PC-3 (cell line): ENCODE data around the gene CD58. TPM values are rescaled to one million over a fixed set of nuclear protein-coding genes. Genes with fewer than 3 reads are reported as not detected.

Experiments used
- ATAC-seq: fragments of 200-7000 bp; cut with Tn5 transposase; 2 replicates; pipeline ENCODE4 v1.9.1; 2020; ENCODE audit warnings: mild to moderate bottlenecking, moderate library complexity
- BruUV-seq: library from RNA; stranded (reverse); fragments of 400-500 nt; replicated peaks from 2 replicates; lab custom pipeline; 2021; lab: Mats Ljungman, UMichigan
- CTCF ChIA-PET: fragments of 300-600 bp; sonication (Branson Sonifier 250); formaldehyde crosslinking; loops from one replicate; lab custom pipeline; 2022; ENCODE audit warnings: antibody characterized with exemption; lab: Charles Lee
- POLR2A ChIA-PET: fragments of 300-600 bp; sonication (Branson Sonifier 250); formaldehyde crosslinking; loops from one replicate; lab custom pipeline; 2022; ENCODE audit warnings: antibody characterized with exemption; ENCODE audit not compliant: unreplicated experiment; lab: Charles Lee
- DNase-seq: peaks from one replicate; pipeline ENCODE4 v3.0.0-alpha.2; 2015
- H2AFZ ChIP-seq: fragments of 300-600 bp; sonication (generic); 2 replicates; pipeline ENCODE4 v1.6.0; 2016; ENCODE audit warnings: antibody characterized with exemption, low read length
- H3F3A ChIP-seq: fragments of 300-600 bp; sonication (generic); one replicate; pipeline ENCODE4 v1.6.0; 2017; ENCODE audit warnings: antibody characterized with exemption, low read length, control low read depth, mild to moderate bottlenecking; ENCODE audit not compliant: unreplicated experiment
- H3K27ac ChIP-seq: fragments of 300-600 bp; sonication (generic); 2 replicates; pipeline ENCODE4 v1.5.1; 2016; ENCODE audit warnings: mild to moderate bottlenecking, low read length
- H3K27me3 ChIP-seq: fragments of 300-600 bp; sonication (generic); 2 replicates; pipeline ENCODE4 v1.6.1; 2016; ENCODE audit warnings: low read length, mixed read lengths
- H3K36me3 ChIP-seq: fragments of 300-600 bp; sonication (generic); 2 replicates; pipeline ENCODE4 v1.6.1; 2016; ENCODE audit warnings: low read depth, mixed run types, low read length, mixed read lengths
- H3K4me1 ChIP-seq: fragments of 300-600 bp; sonication (generic); 2 replicates; pipeline ENCODE4 v1.5.1; 2016; ENCODE audit warnings: low read length; ENCODE audit not compliant: insufficient read depth
- H3K4me2 ChIP-seq: fragments of 300-600 bp; sonication (generic); 2 replicates; pipeline ENCODE4 v1.6.0; 2016; ENCODE audit warnings: low read length
- H3K4me3 ChIP-seq: fragments of 300-600 bp; sonication (generic); 2 replicates; pipeline ENCODE4 v1.5.1; 2016; ENCODE audit warnings: mild to moderate bottlenecking, low read length, mixed read lengths
- H3K79me2 ChIP-seq: fragments of 300-600 bp; sonication (generic); 2 replicates; pipeline ENCODE4 v1.6.1; 2017; ENCODE audit warnings: low read length, mixed read lengths
- H3K9ac ChIP-seq: fragments of 300-600 bp; sonication (generic); 2 replicates; pipeline ENCODE4 v1.6.0; 2016; ENCODE audit warnings: mild to moderate bottlenecking, low read length
- H3K9me2 ChIP-seq: fragments of 300-600 bp; sonication (generic); replicated peaks from 2 replicates; pipeline ENCODE4 v1.6.1; 2016; ENCODE audit warnings: mixed run types, low read length, mixed read lengths
- H3K9me3 ChIP-seq: fragments of 300-600 bp; sonication (generic); 2 replicates; pipeline ENCODE4 v1.6.1; 2016; ENCODE audit warnings: low read length, mixed read lengths
- H4K20me1 ChIP-seq: fragments of 300-600 bp; sonication (generic); 2 replicates; pipeline ENCODE4 v1.6.1; 2016; ENCODE audit warnings: low read length, mixed read lengths
- EZH2 ChIP-seq: fragments of 300-600 bp; sonication (generic); IDR thresholded peaks from one replicate; pipeline ENCODE4 v1.6.1; 2017; ENCODE audit warnings: antibody characterized with exemption, mild to moderate bottlenecking, low read length; ENCODE audit not compliant: unreplicated experiment
- EZH2phosphoT487 ChIP-seq: fragments of 300-600 bp; sonication (generic); IDR thresholded peaks from 2 replicates; pipeline ENCODE4 v1.6.1; 2018; ENCODE audit warnings: mild to moderate bottlenecking, antibody characterized with exemption, low read length, borderline replicate concordance
- intact Hi-C: fragments of 100-400 bp; cut with micrococcal nuclease; formaldehyde crosslinking; loops from 2 replicates; pipeline ENCODE4 v1.9.0; 2023
- total RNA-seq: library from RNA; depleted of rRNA; stranded (reverse); fragments of >200 nt; gene quantifications from 2 replicates; pipeline ENCODE4 v1.2.3, GENCODE V29; 2014
- TF ChIP-seq, protein P1 (sequence below): fragments of 300-600 bp; sonication (generic); conservative IDR thresholded peaks from 2 replicates; pipeline ENCODE4 v1.5.1; 2017; ENCODE audit warnings: antibody characterized with exemption, low read depth, mild to moderate bottlenecking, low read length

Gene CD58
- total RNA-seq, 1 experiment from 2014 or later, result 26.9 TPM

DNA sequence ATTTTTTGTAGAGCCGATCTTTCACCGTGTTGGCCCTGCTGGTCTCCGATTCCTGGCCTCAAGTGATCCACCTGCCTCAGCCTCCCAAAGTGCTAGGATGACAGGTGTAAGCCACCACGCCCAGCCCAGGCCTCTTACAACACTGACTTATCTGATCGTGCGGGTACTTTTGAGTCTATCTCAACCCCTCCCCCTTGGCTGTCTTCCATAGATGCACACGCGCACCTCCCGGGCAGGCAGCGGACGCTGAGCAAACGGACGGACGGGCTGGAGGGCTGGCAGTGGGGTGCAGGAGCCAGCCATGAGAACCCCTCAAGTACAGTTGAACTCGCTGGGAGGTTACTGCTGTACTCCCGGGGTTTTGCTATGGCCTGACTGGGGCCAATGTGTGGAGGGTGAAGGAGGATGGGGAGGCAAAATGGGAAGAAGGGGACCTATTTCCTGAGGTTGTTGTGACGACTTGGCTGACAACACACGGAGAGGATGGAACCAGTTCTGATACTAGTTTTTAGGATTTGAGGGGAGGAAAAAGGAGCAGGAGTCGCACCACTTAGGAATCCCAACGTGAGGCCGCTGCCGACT lies 959 bp downstream of the CD58 start:
- peak overlapping the region; percentile 91 for H3K27ac ChIP-seq
- BruUV-seq, result TSS peak; percentile 32

GRCh38 chr1:116569381-116569670 lies 1.5 kb downstream of the CD58 start:
- no peak overlapping the region for H2AFZ ChIP-seq
- intact Hi-C loops, result no loop called here
- H3K9me3 ChIP-seq, result no peaks in the 10 kb centered on the region
- peak overlapping the region; percentile 97 for H3K4me2 ChIP-seq
- peaks cover 57% of the 10 kb centered on the region for H3K79me2 ChIP-seq
- H3K4me3 ChIP-seq, result peak overlapping the region; percentile 92
- no peak for TF ChIP-seq EZH2phosphoT487
- BruUV-seq, result no TSS peak
- H3K9me2 ChIP-seq, result no peaks in the 10 kb centered on the region
- H3K9ac ChIP-seq, result 0 out of 2 replicates have a peak overlapping the region, but pooled peaks have one; percentile 96
- peaks cover 17% of the 10 kb centered on the region; the same call in 1 of the 2 replicates for H4K20me1 ChIP-seq
- no peak for ATAC-seq
- ChIA-PET POLR2A (interaction anchor here (0.6 kb wide), 1 partner anchor 40 kb away, joined by 14 read pairs; no protein-coding TSS in a partner anchor), CTCF (interaction anchor here (0.6 to 0.7 kb wide), 2 partner anchors 256 to 491 kb away, joined by 3 read pairs; partner anchors contain the start of gene TTF2)
- no peaks in the 10 kb centered on the region for H3K27me3 ChIP-seq
- no peak for DNase-seq
- peaks cover 44% of the 10 kb centered on the region for H3K4me1 ChIP-seq
- no peak overlapping the region for H3K27ac ChIP-seq
- H3K36me3 ChIP-seq, result no peaks in the 10 kb centered on the region
- no peaks in the 10 kb centered on the region for H3F3A ChIP-seq

More for the DNA sequence above, 959 bp downstream of the CD58 start:
- TF ChIP-seq EZH2 (no peak), EZH2phosphoT487 (no peak)
- TF ChIP-seq, protein P1, sequence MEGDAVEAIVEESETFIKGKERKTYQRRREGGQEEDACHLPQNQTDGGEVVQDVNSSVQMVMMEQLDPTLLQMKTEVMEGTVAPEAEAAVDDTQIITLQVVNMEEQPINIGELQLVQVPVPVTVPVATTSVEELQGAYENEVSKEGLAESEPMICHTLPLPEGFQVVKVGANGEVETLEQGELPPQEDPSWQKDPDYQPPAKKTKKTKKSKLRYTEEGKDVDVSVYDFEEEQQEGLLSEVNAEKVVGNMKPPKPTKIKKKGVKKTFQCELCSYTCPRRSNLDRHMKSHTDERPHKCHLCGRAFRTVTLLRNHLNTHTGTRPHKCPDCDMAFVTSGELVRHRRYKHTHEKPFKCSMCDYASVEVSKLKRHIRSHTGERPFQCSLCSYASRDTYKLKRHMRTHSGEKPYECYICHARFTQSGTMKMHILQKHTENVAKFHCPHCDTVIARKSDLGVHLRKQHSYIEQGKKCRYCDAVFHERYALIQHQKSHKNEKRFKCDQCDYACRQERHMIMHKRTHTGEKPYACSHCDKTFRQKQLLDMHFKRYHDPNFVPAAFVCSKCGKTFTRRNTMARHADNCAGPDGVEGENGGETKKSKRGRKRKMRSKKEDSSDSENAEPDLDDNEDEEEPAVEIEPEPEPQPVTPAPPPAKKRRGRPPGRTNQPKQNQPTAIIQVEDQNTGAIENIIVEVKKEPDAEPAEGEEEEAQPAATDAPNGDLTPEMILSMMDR, result no peak
- CTCF ChIA-PET, result no interaction called here
- peak overlapping the region; percentile 56 for H2AFZ ChIP-seq
- H3K4me3 ChIP-seq, result peak overlapping the region; percentile 92
- peak overlapping the region; percentile 96 for H3K9ac ChIP-seq
- H3K27me3 ChIP-seq, result no peaks in the 10 kb centered on the region
- peak; percentile 66 for DNase-seq
- peak; percentile 5 for ATAC-seq
- POLR2A ChIA-PET, result interaction anchor here (0.6 kb wide), 1 partner anchor 65 kb away, joined by 6 read pairs; no protein-coding TSS in a partner anchor
- peaks cover 51% of the 10 kb centered on the region for H3K79me2 ChIP-seq
- no peaks in the 10 kb centered on the region for H3F3A ChIP-seq
- H3K4me1 ChIP-seq, result peaks cover 48% of the 10 kb centered on the region
- H4K20me1 ChIP-seq, result peaks cover 17% of the 10 kb centered on the region; the same call in 1 of the 2 replicates
- no peaks in the 10 kb centered on the region for H3K36me3 ChIP-seq
- H3K9me2 ChIP-seq, result no peaks in the 10 kb centered on the region
- intact Hi-C loops, result loop anchor here (2.0 to 10.0 kb wide), 6 partner anchors 13 to 365 kb away; partner anchors contain the start of gene PTGFRN
- peak overlapping the region; percentile 97 for H3K4me2 ChIP-seq
- H3K9me3 ChIP-seq, result no peaks in the 10 kb centered on the region

GRCh38 chr1:116568662-116569380 lies 2.0 kb downstream of the CD58 start:
- no peaks in the 10 kb centered on the region for H3K9me2 ChIP-seq
- intact Hi-C loops, result no loop called here
- peak overlapping the region; percentile 92; the same call in 1 of the 2 replicates for H3K4me3 ChIP-seq
- H3K9me3 ChIP-seq, result no peaks in the 10 kb centered on the region
- no peak for ATAC-seq
- no peak for DNase-seq
- no peak for TF ChIP-seq EZH2phosphoT487
- H2AFZ ChIP-seq, result no peak overlapping the region
- peaks cover 62% of the 10 kb centered on the region for H3K79me2 ChIP-seq
- no TSS peak for BruUV-seq
- peak overlapping the region; percentile 97 for H3K4me2 ChIP-seq
- ChIA-PET POLR2A (interaction anchor here (0.6 kb wide), 1 partner anchor 40 kb away, joined by 14 read pairs; no protein-coding TSS in a partner anchor), CTCF (interaction anchor here (0.6 to 0.7 kb wide), 2 partner anchors 257 to 491 kb away, joined by 3 read pairs; partner anchors contain the start of gene TTF2)
- H4K20me1 ChIP-seq, result peaks cover 17% of the 10 kb centered on the region; the same call in 1 of the 2 replicates
- H3K9ac ChIP-seq, result no peak overlapping the region
- H3F3A ChIP-seq, result no peaks in the 10 kb centered on the region
- H3K36me3 ChIP-seq, result no peaks in the 10 kb centered on the region
- no peaks in the 10 kb centered on the region for H3K27me3 ChIP-seq
- peaks cover 39% of the 10 kb centered on the region for H3K4me1 ChIP-seq
- H3K27ac ChIP-seq, result no peak overlapping the region
